H9 (cell line): Measurements from ENCODE around the gene ASPHD1. TPM values are rescaled to one million over a fixed set of nuclear protein-coding genes. Genes with fewer than 3 reads are reported as not detected.

ENCODE experiments used
- DNase-seq: peaks from one replicate; pipeline ENCODE4 v3.0.0-alpha.2; 2017
- H2AFZ ChIP-seq: one replicate; pipeline ENCODE4 v1.6.1; 2013; ENCODE audit warnings: mild to moderate bottlenecking, low read length, control low read depth, moderate library complexity
- H2AK5ac ChIP-seq: 2 replicates; pipeline ENCODE4 v1.6.1; 2013; ENCODE audit warnings: low read length, control low read depth, mixed read lengths; ENCODE audit not compliant: insufficient read length
- H2BK120ac ChIP-seq: one replicate; pipeline ENCODE4 v1.6.1; 2013; ENCODE audit warnings: low read depth, mild to moderate bottlenecking, low read length, control low read depth, inconsistent platforms; ENCODE audit not compliant: poor library complexity, severe bottlenecking
- H2BK12ac ChIP-seq: 2 replicates; pipeline ENCODE4 v1.6.1; 2013; ENCODE audit warnings: low read length, control low read depth, mixed read lengths, low read depth; ENCODE audit not compliant: insufficient read length
- H2BK15ac ChIP-seq: 2 replicates; pipeline ENCODE4 v1.6.1; 2013; ENCODE audit warnings: low read depth, low read length, control low read depth
- H2BK20ac ChIP-seq: one replicate; pipeline ENCODE4 v1.6.1; 2013; ENCODE audit warnings: low read depth, mild to moderate bottlenecking, low read length, control low read depth, inconsistent platforms; ENCODE audit not compliant: poor library complexity, severe bottlenecking
- H2BK5ac ChIP-seq: 2 replicates; pipeline ENCODE4 v1.6.1; 2013; ENCODE audit warnings: low read length, control low read depth, mixed read lengths; ENCODE audit not compliant: insufficient read length
- H3K14ac ChIP-seq: 2 replicates; pipeline ENCODE4 v1.6.1; 2013; ENCODE audit warnings: low read length, control low read depth; ENCODE audit not compliant: insufficient read depth
- H3K18ac ChIP-seq: 2 replicates; pipeline ENCODE4 v1.6.1; 2013; ENCODE audit warnings: low read depth, mild to moderate bottlenecking, mixed read lengths, low read length, control low read depth; ENCODE audit not compliant: insufficient read length
- H3K23ac ChIP-seq: 2 replicates; pipeline ENCODE4 v1.6.1; 2013; ENCODE audit warnings: low read length, control low read depth, mixed read lengths, low read depth; ENCODE audit not compliant: insufficient read length
- H3K23me2 ChIP-seq: 2 replicates; pipeline ENCODE4 v1.6.1; 2013; ENCODE audit warnings: low read depth, mild to moderate bottlenecking, mixed read lengths, low read length, control low read depth; ENCODE audit not compliant: insufficient read length, poor library complexity, severe bottlenecking
- H3K27ac ChIP-seq: 2 replicates; pipeline ENCODE4 v1.5.1; 2013; ENCODE audit warnings: low read length, control low read depth, mixed read lengths, low read depth; ENCODE audit not compliant: insufficient read length
- H3K27me3 ChIP-seq: 2 replicates; pipeline ENCODE4 v1.6.1; 2013; ENCODE audit warnings: low read length, control low read depth, inconsistent platforms; ENCODE audit not compliant: insufficient read depth
- H3K4ac ChIP-seq: 2 replicates; pipeline ENCODE4 v1.6.1; 2013; ENCODE audit warnings: low read depth, mild to moderate bottlenecking, control low read depth, inconsistent platforms, low read length, moderate library complexity
- H3K4me1 ChIP-seq: 2 replicates; pipeline ENCODE4 v1.6.1; 2013; ENCODE audit warnings: low read length, control low read depth, inconsistent platforms; ENCODE audit not compliant: insufficient read depth
- H3K4me2 ChIP-seq: 2 replicates; pipeline ENCODE4 v1.6.1; 2013; ENCODE audit warnings: low read length, control low read depth, mixed read lengths; ENCODE audit not compliant: insufficient read length, insufficient read depth
- H3K56ac ChIP-seq: 2 replicates; pipeline ENCODE4 v1.6.1; 2013; ENCODE audit warnings: low read depth, mild to moderate bottlenecking, mixed read lengths, low read length, control low read depth; ENCODE audit not compliant: insufficient read length
- H3K79me1 ChIP-seq: 2 replicates; pipeline ENCODE4 v1.6.1; 2013; ENCODE audit warnings: low read depth, mild to moderate bottlenecking, moderate library complexity, low read length, control low read depth, inconsistent platforms; ENCODE audit not compliant: insufficient read depth, poor library complexity, severe bottlenecking
- H3K79me2 ChIP-seq: 2 replicates; pipeline ENCODE4 v1.6.1; 2013; ENCODE audit warnings: low read length, control low read depth, inconsistent platforms; ENCODE audit not compliant: insufficient read depth
- H3K9ac ChIP-seq: 2 replicates; pipeline ENCODE4 v1.6.1; 2013; ENCODE audit warnings: low read length, control low read depth, mixed read lengths; ENCODE audit not compliant: insufficient read length; ENCODE audit errors: extremely low read depth
- H3K9me3 ChIP-seq: one replicate; pipeline ENCODE4 v1.6.1; 2013; ENCODE audit warnings: low read depth, low read length, inconsistent platforms; ENCODE audit not compliant: control insufficient read depth
- H3T11ph ChIP-seq: one replicate; pipeline ENCODE4 v1.6.1; 2013; ENCODE audit warnings: mild to moderate bottlenecking, low read length, control low read depth, inconsistent platforms
- H4K20me1 ChIP-seq: one replicate; pipeline ENCODE4 v1.6.1; 2013; ENCODE audit not compliant: control insufficient read depth, insufficient read length, insufficient read depth
- H4K5ac ChIP-seq: 2 replicates; pipeline ENCODE4 v1.6.1; 2013; ENCODE audit warnings: low read depth, mild to moderate bottlenecking, mixed read lengths, low read length, control low read depth; ENCODE audit not compliant: insufficient read length
- H4K8ac ChIP-seq: replicated peaks from 2 replicates; pipeline ENCODE4 v1.6.1; 2013; ENCODE audit warnings: low read length, control low read depth, mixed read lengths, low read depth; ENCODE audit not compliant: insufficient read length
- H4K91ac ChIP-seq: 2 replicates; pipeline ENCODE4 v1.6.1; 2013; ENCODE audit warnings: low read depth, mild to moderate bottlenecking, moderate library complexity, mixed read lengths, low read length, control low read depth; ENCODE audit not compliant: insufficient read length
- H3K27ac Mint-ChIP-seq, 3 experiments: 2 replicates in 2 of 3; 3 replicates in 1 of 3; pipeline ENCODE4 v1.8.0; 2020 to 2021; ENCODE audit warnings: mixed read lengths in 3 of 3, mild to moderate bottlenecking in 1 of 3, moderate library complexity in 1 of 3
- H3K27me3 Mint-ChIP-seq: 2 replicates; pipeline ENCODE4 v1.8.0; 2021; ENCODE audit warnings: low read depth, mild to moderate bottlenecking, moderate library complexity, mixed read lengths
- H3K36me3 Mint-ChIP-seq, 3 experiments: 2 replicates in 2 of 3; 3 replicates in 1 of 3; pipeline ENCODE4 v1.8.0; 2020 to 2021; ENCODE audit warnings: low read depth in 3 of 3, mixed read lengths in 3 of 3; ENCODE audit not compliant: insufficient read depth in 1 of 3
- H3K4me1 Mint-ChIP-seq, 2 experiments: 2 replicates each; pipeline ENCODE4 v1.8.0; 2020; ENCODE audit warnings: mixed read lengths in 2 of 2
- H3K4me3 Mint-ChIP-seq, 2 experiments: 2 replicates in 1 of 2; 3 replicates in 1 of 2; pipeline ENCODE4 v1.8.0; 2020 to 2021; ENCODE audit warnings: mild to moderate bottlenecking in 2 of 2, mixed read lengths in 2 of 2, moderate library complexity in 1 of 2
- H3K9me3 Mint-ChIP-seq, 2 experiments: 2 replicates in 1 of 2; 3 replicates in 1 of 2; pipeline ENCODE4 v1.8.0; 2020; ENCODE audit warnings: mild to moderate bottlenecking in 2 of 2, mixed read lengths in 2 of 2, moderate library complexity in 1 of 2
- CTCF ChIP-seq: fragments of 200-600 bp; sonication (generic); conservative IDR thresholded peaks from 3 replicates; pipeline ENCODE4 v1.8.0; 2021; ENCODE audit warnings: antibody characterized with exemption, mild to moderate bottlenecking
- WGBS: extraction: QIAGEN DNeasy Blood & Tissue Kit; methylation state at CpG from one replicate; pipeline ENCODE4 v1.1.7; 2013; ENCODE audit warnings: missing lambda C conversion rate, low lambda C conversion rate, mixed read lengths; ENCODE audit not compliant: insufficient read length; ENCODE audit errors: extremely low coverage; 5-methylcytosine and 5-hydroxymethylcytosine counted together
- total RNA-seq: library from RNA; stranded (reverse); gene quantifications from 2 replicates; pipeline ENCODE4 v1.2.1, GENCODE V29; 2021

The ASPHD1 gene
- total RNA-seq, 1 experiment from 2014 or later: 16.7 TPM

GRCh38 chr16:29877266-29877961, 22.9 kb upstream of the ASPHD1 start:
- no peak overlapping the region for H2AFZ ChIP-seq
- Mint-ChIP-seq H3K27me3 (peaks cover 5% of the 10 kb centered on the region), H3K9me3 (no peaks in the 10 kb centered on the region; a peak in 1 of 5 replicates), H3K36me3 (peaks cover 2 to 17% (median 10%) of the 10 kb centered on the region in 3 experiments; a peak in 6 of 7 replicates), H3K4me1 (peaks cover 13 to 14% of the 10 kb centered on the region in 2 experiments), H3K4me3 (peak overlapping the region; percentile 72 to 87), H3K27ac (peak overlapping the region; percentile 70 to 94 (median 90); a peak in 5 of 7 replicates)
- no peak overlapping the region for H4K5ac ChIP-seq
- H3K23ac ChIP-seq: no peak overlapping the region
- no peak overlapping the region for H3K9ac ChIP-seq
- H3K27ac ChIP-seq: no peak overlapping the region
- no peak overlapping the region for H3K14ac ChIP-seq
- H2BK5ac ChIP-seq: no peak overlapping the region
- peak overlapping the region; percentile 92 for H3K4me2 ChIP-seq
- no peak overlapping the region for H3T11ph ChIP-seq
- peak; percentile 100 for DNase-seq
- no peaks in the 10 kb centered on the region for H4K20me1 ChIP-seq
- no peaks in the 10 kb centered on the region for H3K79me1 ChIP-seq
- H3K27me3 ChIP-seq: no peaks in the 10 kb centered on the region
- no peak overlapping the region for H2BK20ac ChIP-seq
- H4K91ac ChIP-seq: no peak overlapping the region
- H3K4ac ChIP-seq: no peak overlapping the region
- no peak overlapping the region for H2BK12ac ChIP-seq
- no peak overlapping the region for H2BK120ac ChIP-seq
- no peaks in the 10 kb centered on the region for H3K4me1 ChIP-seq
- no peaks in the 10 kb centered on the region for H3K79me2 ChIP-seq
- no peak overlapping the region for H4K8ac ChIP-seq
- no peak overlapping the region for H2AK5ac ChIP-seq
- WGBS: no CpG with 5 or more reads among the region's 28 CpGs
- no peak overlapping the region for H2BK15ac ChIP-seq
- no peaks in the 10 kb centered on the region for H3K9me3 ChIP-seq
- H3K56ac ChIP-seq: no peak overlapping the region
- no peak overlapping the region for H3K18ac ChIP-seq
- TF ChIP-seq CTCF: no peak
- peaks cover 10% of the 10 kb centered on the region for H3K23me2 ChIP-seq
